Endothelial cell of umbilical vein (primary cell): ENCODE measurements around the gene FOXK1. TPM values are rescaled to one million over a fixed set of nuclear protein-coding genes. Genes with fewer than 3 reads are reported as not detected.

Experiments used
- BruUV-seq: library from RNA; stranded (reverse); fragments of 400-500 nt; replicated peaks from 2 replicates; lab custom pipeline; 2021; lab: Mats Ljungman, UMichigan
- CTCF ChIA-PET: fragments of 300-600, 350-600 bp; sonication (Branson Sonifier 250); formaldehyde crosslinking; loops from one replicate; lab custom pipeline; 2021; ENCODE audit warnings: antibody characterized with exemption, inconsistent platforms; lab: Charles Lee
- POLR2A ChIA-PET: fragments of 300-600, 350-600 bp; sonication (Branson Sonifier 250); formaldehyde crosslinking; loops from one replicate; lab custom pipeline; 2021; ENCODE audit warnings: antibody characterized with exemption, inconsistent platforms; lab: Charles Lee
- DNase-seq: peaks from one replicate; pipeline ENCODE4 v3.0.0-alpha.2; 2011; ENCODE audit warnings: low read depth, low spot score
- FAIRE-seq: peaks from 2 replicates; lab custom pipeline; 2011; peaks lifted over from hg19 to GRCh38; lab: Jason Lieb, UNC
- H2AFZ ChIP-seq: 2 replicates; pipeline ENCODE4 v1.6.0; 2012; ENCODE audit warnings: low read depth, low read length, control low read depth, inconsistent platforms
- H3K27ac ChIP-seq: 2 replicates; pipeline ENCODE4 v1.5.1; 2011; ENCODE audit warnings: low read depth, mild to moderate bottlenecking, control low read depth, low read length, moderate library complexity; ENCODE audit not compliant: insufficient read depth
- H3K27me3 ChIP-seq, 2 experiments: 2 replicates each; pipeline versions ENCODE4 v1.6.0 to v1.6.1; 2011; ENCODE audit warnings: low read length in 2 of 2, mixed read lengths in 1 of 2; ENCODE audit not compliant: control insufficient read depth in 2 of 2, insufficient read depth in 2 of 2
- H3K36me3 ChIP-seq, 2 experiments: 2 replicates in 1 of 2; 3 replicates in 1 of 2; pipeline ENCODE4 v1.5.1; 2011; ENCODE audit warnings: low read length in 2 of 2, mild to moderate bottlenecking in 1 of 2, moderate library complexity in 1 of 2; ENCODE audit not compliant: control insufficient read depth in 2 of 2, insufficient read depth in 2 of 2; ENCODE audit errors: extremely low read depth in 1 of 2
- H3K4me1 ChIP-seq: 3 replicates; pipeline ENCODE4 v1.5.1; 2011; ENCODE audit warnings: mild to moderate bottlenecking, low read length; ENCODE audit not compliant: control insufficient read depth, insufficient read depth; ENCODE audit errors: extremely low read depth
- H3K4me2 ChIP-seq: 2 replicates; pipeline ENCODE4 v1.6.1; 2011; ENCODE audit warnings: low read length, control low read depth, mixed read lengths; ENCODE audit not compliant: insufficient read depth
- H3K4me3 ChIP-seq, 3 experiments: fragments of 200-600 bp in 1 of 3; sonication (generic), shearing (Covaris generic) in 1 of 3; replicated peaks in 1 of 3; 2 replicates each; pipeline ENCODE4 v1.5.1; 2011 to 2016; ENCODE audit warnings: control low read depth in 3 of 3, low read length in 3 of 3, mild to moderate bottlenecking in 2 of 3, inconsistent platforms in 1 of 3, low read depth in 1 of 3, moderate library complexity in 1 of 3; ENCODE audit not compliant: insufficient read depth in 1 of 3
- H3K79me2 ChIP-seq: 2 replicates; pipeline ENCODE4 v1.6.0; 2012; ENCODE audit warnings: low read length, inconsistent platforms; ENCODE audit not compliant: control insufficient read depth, insufficient read depth
- H3K9ac ChIP-seq: replicated peaks from 2 replicates; pipeline ENCODE3; 2011; ENCODE audit warnings: low read length, control low read depth; ENCODE audit not compliant: insufficient read depth; ENCODE audit errors: extremely low read depth
- H3K9me1 ChIP-seq: replicated peaks from 3 replicates; pipeline ENCODE4 v1.6.0; 2011; ENCODE audit warnings: mild to moderate bottlenecking, low read length; ENCODE audit not compliant: control insufficient read depth, insufficient read depth; ENCODE audit errors: extremely low read depth
- H3K9me3 ChIP-seq: replicated peaks from 2 replicates; pipeline ENCODE4 v1.5.1; 2012; ENCODE audit warnings: low read length, inconsistent platforms; ENCODE audit not compliant: control insufficient read depth, insufficient read depth
- H4K20me1 ChIP-seq: replicated peaks from 2 replicates; pipeline ENCODE3; 2011; ENCODE audit warnings: mild to moderate bottlenecking, low read length; ENCODE audit not compliant: control insufficient read depth, insufficient read depth; ENCODE audit errors: extremely low read depth
- FOS ChIP-seq: IDR thresholded peaks from 2 replicates; pipeline ENCODE4 v1.6.1; 2011; ENCODE audit warnings: mild to moderate bottlenecking, low read length, moderate library complexity, borderline replicate concordance; ENCODE audit not compliant: insufficient read depth
- GATA2 ChIP-seq: IDR thresholded peaks from 2 replicates; pipeline ENCODE4 v1.7.0; 2011; ENCODE audit warnings: low read depth, mild to moderate bottlenecking, moderate library complexity, mixed read lengths, low read length; ENCODE audit not compliant: insufficient read length, insufficient read depth
- MAX ChIP-seq: IDR thresholded peaks from 2 replicates; pipeline ENCODE4 v1.6.1; 2011; ENCODE audit not compliant: insufficient read depth, insufficient read length
- MYC ChIP-seq: IDR thresholded peaks from one replicate; pipeline ENCODE4 v1.6.1; 2011; ENCODE audit warnings: mild to moderate bottlenecking, low read depth, low read length
- POLR2A ChIP-seq: IDR thresholded peaks from 2 replicates; pipeline ENCODE4 v1.6.1; 2012; ENCODE audit warnings: low read depth, mild to moderate bottlenecking, control low read depth, low read length
- POLR2AphosphoS5 ChIP-seq: IDR thresholded peaks from 2 replicates; pipeline ENCODE4 v1.6.1; 2012; ENCODE audit warnings: low read depth, mild to moderate bottlenecking, control low read depth, low read length, moderate library complexity; ENCODE audit not compliant: insufficient read depth
- dilution Hi-C: fragments of 300-500 bp; cut with MboI; formaldehyde crosslinking; loops from one replicate; pipeline ENCODE4 v1.15.0; 2019; ENCODE audit warnings: low sequenced_read_pairs; ENCODE audit not compliant: extremely low pct_ligation_motif_present
- intact Hi-C: fragments of 100-400 bp; cut with micrococcal nuclease; formaldehyde crosslinking; loops from one replicate; pipeline ENCODE4 v1.10.0; 2022
- polyA plus RNA-seq, 4 experiments: library from polyadenylated mRNA; depleted of rRNA in 3 of 4; stranded (reverse) in 3 of 4; unstranded in 1 of 4; fragments of >200 nt; gene quantifications; 2 replicates each; pipeline versions ENCODE4 v1.2.1 to v1.2.3, GENCODE V29; 2011 to 2012; ENCODE audit warnings: missing spikeins in 1 of 4
- total RNA-seq: library from RNA; stranded (reverse); gene quantifications from 2 replicates; pipeline ENCODE4 v1.2.3, GENCODE V29; 2021

The FOXK1 gene
- total and polyA plus RNA-seq, 2 donors (not counting 3 experiments of a cell fraction or from before 2014, with no cell fraction given) = 8.0 to 52.1 TPM

GRCh38 chr7:4788627-4789189 lies 106.6 kb downstream of the FOXK1 start:
- ChIA-PET POLR2A (no interaction called here), CTCF (interaction anchor here (0.9 kb wide), 1 partner anchor 10 kb away, joined by 3 read pairs; no protein-coding TSS in a partner anchor)
- no peak overlapping the region for H3K9ac ChIP-seq
- no peaks in the 10 kb centered on the region for H3K9me1 ChIP-seq
- H4K20me1 ChIP-seq = no peaks in the 10 kb centered on the region
- no peaks in the 10 kb centered on the region for H3K79me2 ChIP-seq
- DNase-seq (no peak), FAIRE-seq (no peak)
- no TSS peak for BruUV-seq
- TF ChIP-seq POLR2AphosphoS5 (no peak), POLR2A (no peak)
- no peaks in the 10 kb centered on the region for H3K27me3 ChIP-seq
- H2AFZ ChIP-seq = no peak overlapping the region
- no peaks in the 10 kb centered on the region for H3K9me3 ChIP-seq
- no peak overlapping the region for H3K4me2 ChIP-seq
- no peaks in the 10 kb centered on the region for H3K4me1 ChIP-seq
- dilution Hi-C loops (no loop called here), intact Hi-C loops (no loop called here)
- H3K36me3 ChIP-seq = peaks cover 12 to 44% of the 10 kb centered on the region in 2 experiments
- H3K27ac ChIP-seq = no peak overlapping the region
- H3K4me3 ChIP-seq = no peak overlapping the region

GRCh38 chr7:4789194-4790077 lies 107.3 kb downstream of the FOXK1 start:
- H3K9ac ChIP-seq = no peak overlapping the region
- peaks cover 12 to 38% of the 10 kb centered on the region in 2 experiments for H3K36me3 ChIP-seq
- no peaks in the 10 kb centered on the region for H3K9me1 ChIP-seq
- no peaks in the 10 kb centered on the region for H3K27me3 ChIP-seq
- POLR2A ChIA-PET = no interaction called here
- CTCF ChIA-PET = interaction anchor here (0.9 kb wide), 1 partner anchor 9 kb away, joined by 3 read pairs; no protein-coding TSS in a partner anchor
- no peak overlapping the region for H3K4me2 ChIP-seq
- FAIRE-seq (no peak), DNase-seq (no peak)
- no peaks in the 10 kb centered on the region for H3K4me1 ChIP-seq
- TF ChIP-seq FOS = no peak
- TF ChIP-seq MAX = no peak
- no peak for TF ChIP-seq GATA2
- TF ChIP-seq MYC = no peak
- no peaks in the 10 kb centered on the region for H3K9me3 ChIP-seq
- no peak overlapping the region for H3K27ac ChIP-seq
- dilution Hi-C loops (no loop called here), intact Hi-C loops (no loop called here)
- no TSS peak for BruUV-seq
- no peaks in the 10 kb centered on the region for H3K79me2 ChIP-seq
- H3K4me3 ChIP-seq = no peak overlapping the region
- H4K20me1 ChIP-seq = no peaks in the 10 kb centered on the region
- H2AFZ ChIP-seq = no peak overlapping the region
